ENCODE data around the gene DEDD2.
"Not testable (repeated sequence)": the region's sequence is repeated elsewhere in the genome, so short reads cannot be mapped to it uniquely, and the experiment has no call there.

The DEDD2 gene

GRCh38 chr19:42217520-42218437 lies at the start of gene DEDD2:
TSS of gene DEDD2 (minus strand) at chr19:42217677. CDS start at chr19:42217007, 670 bp downstream.
- peak within 1 kb of the TSS; percentile 89 for H3K27ac ChIP-seq
- DNase-seq (ENCODE audit: low spot score): peak; percentile 93
- TF ChIP-seq CTCF (conservative IDR thresholded peaks at IDR 0.05; ENCODE audit: low read depth): no peak
- POLR2A ChIA-PET (ENCODE audit: low non-redundant PET): interaction anchor here (0.5 kb wide), 1 partner anchor 14 kb away, joined by 3 read pairs; no protein-coding TSS in a partner anchor
- CTCF ChIA-PET: interaction anchor here (0.7 kb wide), 2 partner anchors 34 to 127 kb away, joined by 3 to 4 read pairs; no protein-coding TSS in a partner anchor

- DNase-seq (ENCODE audit: low spot score); POLR2A ChIA-PET (ENCODE audit: low non-redundant PET); CTCF ChIA-PET: not testable (repeated sequence)
- peak overlapping the region; percentile 100 for H3K27ac ChIP-seq
Observed at GRCh38 chr19:42266928-42267603, 49.6 kb upstream of the DEDD2 start.

- DNase-seq (ENCODE audit: low spot score); POLR2A ChIA-PET (ENCODE audit: low non-redundant PET): not testable (repeated sequence)
- CTCF ChIA-PET: interaction anchor here (0.7 kb wide), 1 partner anchor 165 kb away, joined by 4 read pairs; no protein-coding TSS in a partner anchor
- H3K27ac ChIP-seq: peak overlapping the region; percentile 100
Observed at GRCh38 chr19:42266105-42266504, 48.6 kb upstream of the DEDD2 start.

- ChIA-PET POLR2A (ENCODE audit: low non-redundant PET) (no interaction called here), CTCF (interaction anchor here (0.9 kb wide), 1 partner anchor 18 kb away, joined by 3 read pairs; no protein-coding TSS in a partner anchor)
- TF ChIP-seq CTCF (conservative IDR thresholded peaks at IDR 0.05; ENCODE audit: low read depth): no peak
- DNase-seq (ENCODE audit: low spot score): no peak
- no peak overlapping the region for H3K27ac ChIP-seq
Observed at GRCh38 chr19:42261763-42262162, 44.3 kb upstream of the DEDD2 start.

- CTCF ChIA-PET: interaction anchor here (1.0 kb wide), 1 partner anchor 22 kb away, joined by 4 read pairs; no protein-coding TSS in a partner anchor
- not testable (repeated sequence) for H3K27ac ChIP-seq; DNase-seq (ENCODE audit: low spot score)
- POLR2A ChIA-PET (ENCODE audit: low non-redundant PET): interaction anchor here (0.6 kb wide), 1 partner anchor 38 kb away, joined by 4 read pairs; no protein-coding TSS in a partner anchor
Observed at GRCh38 chr19:42257842-42258241, 40.4 kb upstream of the DEDD2 start.

- CTCF ChIA-PET: interaction anchor here (1.0 kb wide), 1 partner anchor 23 kb away, joined by 3 read pairs; no protein-coding TSS in a partner anchor
- peak overlapping the region; percentile 98 for H3K27ac ChIP-seq
- POLR2A ChIA-PET (ENCODE audit: low non-redundant PET): no interaction called here
- no peak for TF ChIP-seq CTCF (conservative IDR thresholded peaks at IDR 0.05; ENCODE audit: low read depth)
- no peak for DNase-seq (ENCODE audit: low spot score)
Observed at GRCh38 chr19:42255766-42256745, 38.6 kb upstream of the DEDD2 start.

GRCh38 chr19:42254850-42255765 lies 37.6 kb upstream of the DEDD2 start, which contains the start of gene ERF:
TSS of gene ERF (minus strand) at chr19:42255128. CDS start at chr19:42254999, 129 bp downstream.
- ChIA-PET CTCF (interaction anchor here (1.0 kb wide), 1 partner anchor 24 kb away, joined by 3 read pairs; no protein-coding TSS in a partner anchor), POLR2A (ENCODE audit: low non-redundant PET) (no interaction called here)
- peak within 1 kb of the TSS; percentile 98 for H3K27ac ChIP-seq
- TF ChIP-seq CTCF (conservative IDR thresholded peaks at IDR 0.05; ENCODE audit: low read depth): no peak
- DNase-seq (ENCODE audit: low spot score): peak; percentile 91

Measured in RWPE1 (cell line).